GM13976 (cell line): ENCODE results near the gene PIK3R1.

ENCODE experiments used
- DNase-seq: peaks from one replicate; pipeline ENCODE4 v3.0.0; 2012; ENCODE audit warnings: low spot score
- CTCF ChIP-seq: IDR thresholded peaks from 2 replicates; pipeline ENCODE4 v1.5.1; 2012; ENCODE audit warnings: borderline replicate concordance, mild to moderate bottlenecking; ENCODE audit not compliant: insufficient read depth; ENCODE audit errors: extremely low read depth, missing control alignments, control extremely low read depth
- in situ Hi-C: fragments of 300-500 bp; cut with MboI; formaldehyde crosslinking; loops from one replicate; pipeline ENCODE4 v1.12.0; 2022; ENCODE audit warnings: low sequenced_read_pairs, mixed read lengths, inconsistent platforms; ENCODE audit not compliant: unreplicated experiment

PIK3R1 gene

GRCh38 chr5:68336200-68336599 is 120.6 kb downstream of the PIK3R1 start:
- DNase-seq, result no peak
- in situ Hi-C loops, result no loop called here
- TF ChIP-seq CTCF, result no peak

GRCh38 chr5:68337235-68337634 is 121.7 kb downstream of the PIK3R1 start:
- in situ Hi-C loops, result no loop called here
- DNase-seq, result no peak
- no peak for TF ChIP-seq CTCF

- no peak for TF ChIP-seq CTCF
- in situ Hi-C loops, result no loop called here
- DNase-seq, result no peak
Measured at GRCh38 chr5:68339921-68340321, 124.4 kb downstream of the PIK3R1 start.

- TF ChIP-seq CTCF, result no peak
- in situ Hi-C loops, result no loop called here
- DNase-seq, result no peak
Measured at GRCh38 chr5:68341006-68341405, 125.5 kb downstream of the PIK3R1 start.

GRCh38 chr5:68342693-68343092 is 127.1 kb downstream of the PIK3R1 start:
- DNase-seq, result no peak
- in situ Hi-C loops, result no loop called here
- no peak for TF ChIP-seq CTCF

- DNase-seq, result peak; percentile 31
- in situ Hi-C loops, result no loop called here
- no peak for TF ChIP-seq CTCF
Measured at GRCh38 chr5:68343421-68343826, 127.9 kb downstream of the PIK3R1 start.
